NCI-H2107 treated with DMSO at 0.1 percent for 48 hours (cell line): ENCODE measurements around the gene SCNN1A.
A peak's percentile ranks its signal among the peaks of the same experiment; 100 is the strongest.

ENCODE experiments used
- DNase-seq: peaks from one replicate; lab custom pipeline; 2025; ENCODE audit not compliant: unreplicated experiment; lab: John Stamatoyannopoulos, UW

SCNN1A gene

DNA sequence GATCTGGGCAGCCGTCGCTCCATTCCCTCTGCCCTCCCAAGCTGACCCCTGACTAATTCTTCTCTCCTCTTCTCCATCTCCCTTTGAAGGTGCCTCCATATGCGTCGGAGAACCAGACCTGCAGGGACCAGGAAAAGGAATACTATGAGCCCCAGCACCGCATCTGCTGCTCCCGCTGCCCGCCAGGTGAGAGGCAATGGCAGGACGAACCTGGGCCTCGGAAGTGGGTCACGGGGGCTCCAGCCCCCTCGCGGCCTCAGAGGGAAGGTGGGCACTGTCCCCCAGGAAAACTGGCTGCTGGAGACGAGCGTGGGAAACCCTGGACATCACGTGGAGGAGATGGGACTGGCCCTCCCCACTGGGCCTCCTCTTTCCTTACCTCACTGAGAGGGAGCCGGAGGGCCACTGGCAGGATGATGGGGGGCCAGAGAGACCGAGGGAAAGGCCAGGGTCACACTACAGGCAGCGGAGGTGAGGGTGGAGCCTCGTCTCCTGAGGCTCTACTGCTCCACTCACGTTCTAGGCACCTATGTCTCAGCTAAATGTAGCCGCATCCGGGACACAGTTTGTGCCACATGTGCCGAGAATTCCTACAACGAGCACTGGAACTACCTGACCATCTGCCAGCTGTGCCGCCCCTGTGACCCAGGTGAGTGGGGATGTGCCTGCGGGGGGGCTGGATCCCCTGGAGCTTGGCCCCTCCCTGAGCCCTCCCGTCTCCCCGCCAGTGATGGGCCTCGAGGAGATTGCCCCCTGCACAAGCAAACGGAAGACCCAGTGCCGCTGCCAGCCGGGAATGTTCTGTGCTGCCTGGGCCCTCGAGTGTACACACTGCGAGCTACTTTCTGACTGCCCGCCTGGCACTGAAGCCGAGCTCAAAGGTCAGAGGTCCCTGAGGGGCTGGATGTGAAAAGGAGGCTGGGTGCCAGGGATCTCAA, 9.4 kb upstream of the SCNN1A start:
- DNase-seq = no peak

DNA sequence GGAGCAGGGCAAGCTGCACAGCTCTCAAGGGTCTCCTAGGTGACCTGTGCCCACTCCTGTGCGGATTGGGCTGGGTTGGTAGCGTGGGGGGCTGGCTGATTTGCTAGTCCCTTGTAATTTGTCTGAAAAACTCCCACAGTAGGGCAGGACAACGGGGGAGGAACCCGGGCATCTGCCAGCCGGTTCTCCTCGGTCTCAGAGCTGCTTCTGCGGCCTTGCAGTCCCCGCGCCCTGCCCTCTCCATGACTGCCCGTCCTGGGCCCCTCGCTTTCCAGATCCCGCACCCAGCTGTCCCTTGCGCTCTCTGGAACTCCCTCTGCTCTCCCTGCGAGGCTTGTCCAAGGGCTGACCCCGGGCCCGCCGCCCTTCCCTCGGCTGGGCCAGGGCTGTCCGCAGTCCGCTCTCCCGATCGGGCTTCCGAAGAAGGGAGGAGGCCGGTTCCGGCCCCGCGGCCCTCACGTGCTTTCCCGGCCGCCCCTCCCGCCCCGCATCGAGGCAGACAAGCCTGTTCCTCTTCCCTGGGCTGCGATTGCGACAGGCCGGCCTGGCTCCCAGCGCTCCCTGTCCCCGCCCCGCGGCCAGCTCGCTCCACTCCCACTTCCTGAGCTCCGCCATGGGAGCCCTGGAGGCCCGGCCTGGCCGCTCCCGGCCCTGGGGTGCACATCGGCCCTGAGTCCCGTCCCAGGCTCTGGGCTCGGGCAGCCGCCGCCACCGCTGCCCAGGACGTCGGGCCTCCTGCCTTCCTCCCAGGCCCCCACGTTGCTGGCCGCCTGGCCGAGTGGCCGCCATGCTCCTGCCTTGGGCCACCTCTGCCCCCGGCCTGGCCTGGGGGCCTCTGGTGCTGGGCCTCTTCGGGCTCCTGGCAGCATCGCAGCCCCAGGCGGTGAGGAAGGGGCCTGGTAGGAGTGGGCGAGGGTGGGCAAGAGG, 8.5 kb upstream of the SCNN1A start, which contains the start of gene LTBR:
Gene LTBR, plus strand, starts transcription at position 591 of the 927 bp plus-strand sequence. Its CDS starts 197 bp downstream, at position 788.
- DNase-seq = no peak

- DNase-seq = no peak
Observed at GRCh38 chr12:6382982-6383381, 7.6 kb upstream of the SCNN1A start.

DNA sequence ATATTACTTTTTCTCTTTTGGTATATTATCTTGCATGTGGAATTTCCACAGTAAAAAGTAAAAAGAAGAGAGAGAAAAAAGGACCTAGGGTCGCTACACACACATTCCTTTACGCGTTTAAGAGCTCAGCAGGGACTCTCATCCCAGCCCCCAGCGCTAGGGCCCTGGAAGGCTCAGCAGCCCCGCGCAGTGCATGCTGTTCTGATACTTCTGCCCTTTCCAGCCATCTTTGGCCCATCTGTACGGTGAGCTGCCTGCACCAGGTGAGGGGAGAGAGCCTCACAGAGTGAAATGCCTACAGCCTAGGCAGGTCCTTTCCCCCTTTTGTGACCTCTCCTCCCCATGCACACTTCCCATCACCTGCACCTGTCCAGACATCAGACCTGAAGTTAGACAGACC, 7.0 kb upstream of the SCNN1A start:
- DNase-seq = no peak

GRCh38 chr12:6380141-6381121, 5.1 kb upstream of the SCNN1A start:
- DNase-seq = no peak

DNA sequence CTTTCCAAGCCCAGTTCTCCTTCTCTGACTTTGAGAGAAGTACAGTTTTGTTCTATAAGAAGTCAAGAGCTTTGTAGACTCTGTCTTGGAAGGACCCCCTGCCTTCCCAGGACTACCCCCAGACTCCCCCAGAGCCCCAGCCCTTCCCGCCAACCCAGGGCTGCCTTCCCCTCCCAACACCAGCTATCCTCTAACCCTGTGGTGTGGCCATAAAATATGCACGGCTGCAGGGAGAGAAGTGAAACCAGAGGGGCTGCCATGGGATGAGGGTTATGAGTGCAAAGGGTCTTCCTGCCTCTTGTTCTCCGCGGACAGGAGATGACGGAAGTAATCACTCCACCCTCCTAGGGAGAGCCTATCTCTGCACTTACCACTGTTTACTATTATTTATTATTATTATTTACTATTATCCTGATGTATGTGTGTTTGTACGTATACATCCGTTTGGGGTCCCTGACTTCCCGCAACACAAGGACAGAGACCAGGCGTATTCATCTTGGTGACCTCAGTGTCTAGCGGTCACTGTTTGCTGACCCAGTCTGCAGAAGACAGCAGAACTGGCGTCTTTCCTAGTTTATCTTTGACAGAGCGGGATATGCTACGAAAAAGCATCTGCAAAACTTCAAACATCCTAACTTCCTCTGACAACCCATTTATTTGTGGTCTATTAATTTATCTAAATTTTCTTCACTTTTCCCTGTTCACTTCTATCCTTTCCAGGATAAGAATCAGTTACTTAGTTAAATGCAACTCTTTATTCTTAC, 3.5 kb upstream of the SCNN1A start:
- no peak for DNase-seq

DNA sequence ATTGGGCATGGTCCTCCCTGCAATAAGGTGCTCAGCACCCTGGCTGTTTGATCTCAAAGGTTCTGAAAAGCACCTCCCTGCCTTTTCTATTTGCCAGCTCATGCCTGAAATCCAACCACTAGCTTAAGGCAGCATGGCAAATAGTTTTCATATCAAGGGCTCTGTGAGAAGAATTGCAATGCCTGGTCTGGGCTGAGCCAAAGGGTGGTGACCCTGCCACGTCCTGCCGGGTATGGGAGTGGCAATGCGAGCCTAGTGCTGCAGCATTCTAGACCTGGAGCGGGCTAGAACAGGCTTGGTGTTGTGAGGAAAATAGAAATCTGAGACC, 2.3 kb upstream of the SCNN1A start:
- no peak for DNase-seq

- DNase-seq = no peak
Observed at GRCh38 chr12:6376870-6377666, 1.7 kb upstream of the SCNN1A start.

- DNase-seq = peak; percentile 19
Observed at GRCh38 chr12:6376079-6376869, 911 bp upstream of the SCNN1A start.

GRCh38 chr12:6374786-6375160, 590 bp downstream of the SCNN1A start:
- DNase-seq = no peak

DNA sequence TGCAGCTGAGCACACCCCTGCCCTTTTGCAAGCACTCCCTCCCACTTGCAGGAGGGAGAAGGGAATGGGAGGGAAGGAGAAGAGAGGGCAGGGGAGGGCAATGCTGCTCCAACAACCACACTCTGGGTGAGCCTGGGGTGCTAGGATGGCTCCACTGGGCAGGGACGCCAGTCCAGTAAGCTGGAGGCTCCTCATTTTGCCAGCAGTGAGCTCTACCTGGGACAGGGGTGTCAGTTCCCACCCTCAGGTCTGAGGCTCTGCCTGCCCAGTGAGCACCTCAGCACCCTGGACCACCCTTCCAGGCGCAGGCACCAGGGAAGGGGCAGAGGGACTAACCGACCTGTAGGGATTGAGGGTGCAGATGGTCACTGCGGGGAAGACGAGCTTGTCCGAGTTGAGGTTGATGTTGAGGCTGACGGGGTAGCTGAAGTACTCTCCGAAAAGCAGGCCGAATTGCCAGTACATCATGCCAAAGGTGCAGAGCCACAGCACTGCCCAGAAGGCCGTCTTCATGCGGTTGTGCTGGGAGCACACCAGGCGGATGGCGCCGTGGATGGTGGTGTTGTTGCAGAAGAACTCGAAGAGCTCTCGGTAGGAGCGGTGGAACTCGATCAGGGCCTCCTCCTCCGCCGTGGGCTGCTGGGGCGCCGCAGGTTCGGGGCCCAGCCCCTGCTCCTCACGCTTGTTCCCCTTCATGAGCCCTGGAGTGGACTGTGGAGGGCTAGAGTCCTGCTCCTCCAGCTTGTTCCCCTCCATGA, 1.2 kb downstream of the SCNN1A start:
- DNase-seq = no peak

GRCh38 chr12:6373022-6373787, 2.2 kb downstream of the SCNN1A start:
- peak; percentile 98 for DNase-seq

DNA sequence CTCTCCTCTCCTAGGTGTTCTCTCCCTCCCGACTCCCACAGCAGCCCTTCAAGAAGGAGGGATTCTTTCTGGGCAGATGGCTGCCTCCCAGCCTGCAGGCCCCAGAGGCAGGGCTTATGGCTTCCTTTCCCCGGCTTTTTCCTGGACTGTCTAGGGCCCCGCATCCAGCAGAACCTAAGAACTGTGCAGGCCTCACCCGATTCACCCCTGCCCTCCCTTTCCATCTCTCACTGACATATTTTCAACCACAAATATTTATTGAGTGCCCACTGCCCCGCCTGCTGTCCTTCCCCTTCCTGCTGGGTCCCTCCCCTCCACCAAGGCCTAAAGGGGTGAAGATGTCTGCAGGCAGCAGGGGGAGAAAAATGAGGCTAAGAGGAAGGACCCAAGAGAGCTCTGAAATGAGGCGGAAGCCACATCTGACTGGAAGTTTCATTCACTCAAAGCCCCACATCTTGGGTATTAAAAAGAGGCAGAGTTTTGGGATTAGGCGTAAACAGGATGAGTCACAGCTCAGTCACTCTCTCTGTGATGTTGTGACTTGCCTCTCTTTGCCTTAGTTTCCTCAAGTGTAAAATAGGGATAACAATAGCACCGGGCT, 2.9 kb downstream of the SCNN1A start:
- DNase-seq = peak; percentile 91

DNA sequence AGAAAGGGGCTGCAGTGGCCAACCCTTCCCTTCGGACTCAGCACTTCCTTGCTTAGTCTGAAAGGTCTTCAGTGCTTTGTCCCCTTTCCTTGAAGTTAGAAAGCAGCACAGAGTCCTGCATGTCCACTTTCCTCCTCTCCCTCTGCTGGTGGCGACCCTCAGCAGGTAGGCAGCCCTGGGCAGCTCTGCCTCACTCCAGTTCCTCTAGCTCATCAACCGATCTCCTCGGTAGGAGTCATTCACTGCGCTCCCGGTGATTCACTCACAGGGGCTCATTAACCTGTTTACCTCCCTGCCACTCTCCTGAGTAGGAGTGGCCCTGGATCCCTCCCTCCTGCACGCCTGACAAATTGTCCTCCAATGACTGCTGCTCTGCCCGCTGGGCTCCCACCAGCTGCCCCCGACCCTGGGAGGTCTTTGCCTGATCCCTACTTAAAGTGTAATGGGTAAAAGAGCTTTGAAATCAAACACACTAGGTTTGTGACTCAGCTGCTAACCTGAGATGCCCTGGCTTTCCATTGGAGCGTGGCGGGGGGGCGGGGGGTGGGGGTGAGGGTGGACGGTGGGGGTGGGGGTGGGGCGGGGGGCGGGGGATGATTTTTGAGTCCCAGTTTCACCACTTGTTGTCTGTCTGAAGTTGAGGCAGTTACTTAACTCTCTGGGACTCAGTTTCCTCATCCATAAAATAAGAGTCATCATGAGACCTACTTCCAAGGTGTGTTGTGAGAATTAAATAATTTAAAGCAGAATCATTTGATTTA, 4.2 kb downstream of the SCNN1A start:
- peak; percentile 98 for DNase-seq

DNA sequence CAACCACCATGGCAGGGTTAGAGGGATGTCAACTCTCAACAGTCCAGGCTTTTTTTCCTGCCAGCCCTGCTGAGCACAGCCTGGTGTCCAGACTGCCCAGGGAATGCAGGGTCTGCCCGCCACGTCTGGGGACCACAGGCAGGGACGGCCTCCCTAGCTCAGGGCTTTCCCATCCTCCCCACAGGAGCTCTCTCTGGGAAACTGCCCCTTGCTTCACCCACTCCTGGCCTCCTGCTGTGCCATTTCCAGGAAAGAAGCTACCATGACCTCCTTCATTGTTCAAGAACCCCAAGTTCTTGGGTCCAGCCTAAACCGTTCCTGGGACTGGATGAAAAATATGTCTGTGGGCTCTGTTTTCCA, 4.8 kb downstream of the SCNN1A start:
- no peak for DNase-seq
